ENCODE data around the gene DIAPH3. TPM values are rescaled to one million over a fixed set of nuclear protein-coding genes. Genes with fewer than 3 reads are reported as not detected.
"Not testable (repeated sequence)": the region's sequence is repeated elsewhere in the genome, so short reads cannot be mapped to it uniquely, and the experiment has no call there.

DIAPH3 gene
- total RNA-seq, 4 donors from 2014 or later, result 0.20 to 0.30 TPM; not detected in 2

DNA sequence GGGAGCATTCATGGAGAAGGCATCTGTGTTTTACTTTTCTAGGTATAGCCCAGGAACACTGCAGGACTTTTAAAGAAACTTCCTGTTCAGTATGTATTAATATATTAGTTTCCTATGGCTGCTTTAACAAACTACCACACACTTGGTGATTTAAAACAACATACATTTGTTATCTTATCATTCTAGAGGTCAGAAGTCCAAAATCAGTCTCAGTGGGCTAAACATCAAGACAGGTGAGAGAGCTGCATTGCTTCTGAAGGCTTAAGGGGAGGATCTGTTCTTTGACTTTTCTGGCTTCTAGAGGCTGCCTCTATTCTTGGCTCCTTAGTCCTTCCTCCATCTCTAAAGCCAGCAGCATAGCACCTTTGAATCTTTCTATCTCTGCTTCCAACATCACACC is 37.6 kb upstream of the DIAPH3 start:
- no peak for TF ChIP-seq EP300 (IDR thresholded peaks at IDR 0.05)
- Histone ChIP-seq H3K36me3 (no peaks in the 10 kb centered on the region), H3K4me3 (no peak overlapping the region), H3K9me3 (no peaks in the 10 kb centered on the region), H3K4me1 (no peaks in the 10 kb centered on the region), H3K27me3 (no peaks in the 10 kb centered on the region), H3K27ac (no peak overlapping the region)
- no peak for DNase-seq (ENCODE audit: low spot score in 2 of 2)

DNA sequence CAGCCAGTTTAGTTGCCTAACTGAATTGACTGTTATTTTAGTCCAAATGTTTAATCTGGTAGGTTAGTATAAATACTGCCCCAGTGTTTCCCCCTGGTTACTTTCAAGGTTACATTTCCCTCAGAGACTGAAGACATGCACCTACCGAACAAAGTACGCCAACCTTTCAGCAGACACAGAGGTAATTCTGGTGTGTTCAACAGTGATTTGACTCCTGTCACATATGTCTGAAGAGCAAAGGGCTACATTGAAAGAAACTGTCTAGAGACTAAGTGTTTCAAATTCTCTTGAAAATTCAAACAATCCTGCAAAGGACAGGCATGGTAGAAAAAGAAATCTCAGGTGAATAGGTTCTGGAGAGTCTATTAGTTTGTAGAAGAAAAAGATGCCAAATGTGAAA is 32.2 kb upstream of the DIAPH3 start:
- not testable (repeated sequence) for H3K4me1 ChIP-seq; H3K27ac ChIP-seq; H3K27me3 ChIP-seq; H3K9me3 ChIP-seq; H3K36me3 ChIP-seq; H3K4me3 ChIP-seq; DNase-seq (ENCODE audit: low spot score in 2 of 2)
- 86 to 92% methylated on average over 2 of the region's 2 CpGs for WGBS, 2 donors

DNA sequence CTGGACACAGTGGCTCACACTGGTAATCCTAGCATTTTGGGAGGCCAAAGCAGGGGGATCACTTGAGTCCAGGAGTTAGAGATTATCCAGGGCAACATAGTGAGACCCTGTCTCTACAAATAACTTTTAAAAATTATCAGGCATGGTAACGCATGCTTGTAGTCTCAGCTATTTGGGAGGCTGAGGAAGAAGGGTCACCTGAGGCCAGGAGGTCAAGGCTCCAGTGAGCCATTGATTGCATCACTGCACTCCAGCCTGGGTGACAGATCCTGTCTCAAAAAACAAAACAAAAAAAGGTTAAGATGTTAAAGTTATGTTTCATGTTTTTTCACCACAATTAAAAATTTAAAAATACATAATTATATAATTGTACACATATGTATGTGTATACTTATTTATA is 19.2 kb upstream of the DIAPH3 start:
- H3K27ac ChIP-seq, result no peak overlapping the region

DNA sequence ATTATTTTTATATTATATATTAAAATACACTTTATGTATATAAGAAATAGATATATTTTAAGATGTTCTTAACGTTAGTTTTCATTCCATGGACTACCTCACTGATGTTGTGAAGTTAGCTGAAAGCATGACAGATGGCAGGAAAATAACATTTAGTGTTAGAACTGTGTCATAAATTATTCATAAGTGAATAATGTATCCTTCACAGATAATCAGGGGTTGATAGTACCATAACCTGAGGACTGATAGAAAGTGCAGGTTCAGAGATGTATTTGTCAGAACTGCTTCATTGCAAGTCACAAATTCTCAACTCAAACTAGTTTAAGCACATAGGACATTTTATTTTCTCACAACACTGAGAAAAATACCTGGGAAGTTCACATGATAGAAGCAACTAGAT is 14.6 kb upstream of the DIAPH3 start:
- no peaks in the 10 kb centered on the region for H3K36me3 ChIP-seq
- no peaks in the 10 kb centered on the region for H3K9me3 ChIP-seq
- no peak for DNase-seq (ENCODE audit: low spot score in 2 of 2)
- H3K27ac ChIP-seq, result no peak overlapping the region
- no peaks in the 10 kb centered on the region for H3K4me1 ChIP-seq
- no peaks in the 10 kb centered on the region for H3K27me3 ChIP-seq
- H3K4me3 ChIP-seq, result no peak overlapping the region
- TF ChIP-seq EP300 (IDR thresholded peaks at IDR 0.05) (no peak), POLR2A (IDR thresholded peaks at IDR 0.05) (no peak)
- TF ChIP-seq, protein P1, sequence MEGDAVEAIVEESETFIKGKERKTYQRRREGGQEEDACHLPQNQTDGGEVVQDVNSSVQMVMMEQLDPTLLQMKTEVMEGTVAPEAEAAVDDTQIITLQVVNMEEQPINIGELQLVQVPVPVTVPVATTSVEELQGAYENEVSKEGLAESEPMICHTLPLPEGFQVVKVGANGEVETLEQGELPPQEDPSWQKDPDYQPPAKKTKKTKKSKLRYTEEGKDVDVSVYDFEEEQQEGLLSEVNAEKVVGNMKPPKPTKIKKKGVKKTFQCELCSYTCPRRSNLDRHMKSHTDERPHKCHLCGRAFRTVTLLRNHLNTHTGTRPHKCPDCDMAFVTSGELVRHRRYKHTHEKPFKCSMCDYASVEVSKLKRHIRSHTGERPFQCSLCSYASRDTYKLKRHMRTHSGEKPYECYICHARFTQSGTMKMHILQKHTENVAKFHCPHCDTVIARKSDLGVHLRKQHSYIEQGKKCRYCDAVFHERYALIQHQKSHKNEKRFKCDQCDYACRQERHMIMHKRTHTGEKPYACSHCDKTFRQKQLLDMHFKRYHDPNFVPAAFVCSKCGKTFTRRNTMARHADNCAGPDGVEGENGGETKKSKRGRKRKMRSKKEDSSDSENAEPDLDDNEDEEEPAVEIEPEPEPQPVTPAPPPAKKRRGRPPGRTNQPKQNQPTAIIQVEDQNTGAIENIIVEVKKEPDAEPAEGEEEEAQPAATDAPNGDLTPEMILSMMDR (IDR thresholded peaks at IDR 0.05), result no peak
- 90 to 93% methylated on average over 1 of the region's 1 CpG for WGBS, 2 donors

More for the DNA sequence above, 19.2 kb upstream of the DIAPH3 start:
- no peaks in the 10 kb centered on the region for H3K4me1 ChIP-seq
- no peaks in the 10 kb centered on the region for H3K9me3 ChIP-seq
- DNase-seq (ENCODE audit: low spot score in 2 of 2), result no peak
- no peaks in the 10 kb centered on the region for H3K27me3 ChIP-seq
- no peaks in the 10 kb centered on the region for H3K36me3 ChIP-seq
- H3K4me3 ChIP-seq, result no peak overlapping the region
- TF ChIP-seq EP300 (IDR thresholded peaks at IDR 0.05), result no peak
- TF ChIP-seq, protein P1 (IDR thresholded peaks at IDR 0.05), result no peak
- no peak for TF ChIP-seq POLR2A (IDR thresholded peaks at IDR 0.05)
- 79 to 81% methylated on average over 1 of the region's 1 CpG for WGBS, 2 donors

DNA sequence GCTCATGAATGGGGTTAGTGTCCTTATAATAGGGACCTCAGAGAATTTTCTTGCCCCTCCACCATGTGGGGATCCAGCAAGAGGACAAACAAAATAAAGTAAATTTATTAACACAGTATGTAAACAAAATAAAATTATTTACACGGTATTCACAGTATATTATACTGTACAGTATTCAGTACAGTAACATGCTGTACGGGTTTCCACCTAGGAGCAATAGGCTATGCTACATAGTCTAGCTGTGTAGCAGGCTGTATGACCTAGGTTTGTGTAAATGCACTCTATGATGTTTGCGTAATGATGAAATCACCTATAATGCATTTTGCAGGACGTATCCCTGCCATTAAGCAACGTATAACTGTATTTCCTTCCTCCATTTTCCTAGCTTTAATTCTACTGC is 11.8 kb upstream of the DIAPH3 start:
- Histone ChIP-seq H3K4me1 (no peaks in the 10 kb centered on the region), H3K9me3 (no peaks in the 10 kb centered on the region), H3K36me3 (no peaks in the 10 kb centered on the region), H3K27ac (no peak overlapping the region), H3K27me3 (no peaks in the 10 kb centered on the region), H3K4me3 (no peak overlapping the region)
- 78 to 82% methylated on average over 5 of the region's 5 CpGs for WGBS, 2 donors
- TF ChIP-seq POLR2A (IDR thresholded peaks at IDR 0.05), result no peak
- TF ChIP-seq, protein P1 (IDR thresholded peaks at IDR 0.05), result no peak
- TF ChIP-seq EP300 (IDR thresholded peaks at IDR 0.05), result no peak
- no peak for DNase-seq (ENCODE audit: low spot score in 2 of 2)

DNA sequence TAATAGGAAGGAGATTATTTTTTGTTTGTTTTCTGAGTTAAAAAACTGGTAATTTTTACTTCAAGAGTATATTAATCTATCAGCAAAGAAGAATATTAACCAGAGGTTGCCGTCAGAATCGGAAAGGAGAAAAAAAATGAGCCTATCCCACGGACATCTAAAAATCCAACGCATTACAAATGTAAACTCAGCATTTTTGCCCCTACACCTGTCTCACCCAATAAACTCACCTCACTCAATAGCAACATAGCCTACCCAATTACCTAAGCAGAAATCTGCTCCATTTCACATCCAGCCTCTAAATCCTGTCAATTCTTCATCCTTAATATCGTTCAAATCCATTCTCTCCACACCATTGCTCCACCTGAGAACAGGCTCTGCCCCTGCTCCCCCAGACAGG is 10.4 kb upstream of the DIAPH3 start:
- 87 to 88% methylated on average over 5 of the region's 5 CpGs for WGBS, 2 donors

More for the DNA sequence above, 10.4 kb upstream of the DIAPH3 start:
- DNase-seq (ENCODE audit: low spot score in 2 of 2), result no peak
- H3K9me3 ChIP-seq, result no peaks in the 10 kb centered on the region
- no peaks in the 10 kb centered on the region for H3K36me3 ChIP-seq
- H3K27me3 ChIP-seq, result no peaks in the 10 kb centered on the region
- TF ChIP-seq EP300 (IDR thresholded peaks at IDR 0.05) (no peak), POLR2A (IDR thresholded peaks at IDR 0.05) (no peak)
- TF ChIP-seq, protein P1 (IDR thresholded peaks at IDR 0.05), result no peak
- no peak overlapping the region for H3K27ac ChIP-seq
- no peaks in the 10 kb centered on the region for H3K4me1 ChIP-seq
- H3K4me3 ChIP-seq, result no peak overlapping the region
